ENCODE results near the gene IFI35. TPM values are rescaled to one million over a fixed set of nuclear protein-coding genes. Genes with fewer than 3 reads are reported as not detected.

The IFI35 gene
- total and polyA plus RNA-seq, 2 donors (not counting 1 experiment from before 2014, with no cell fraction given): 34.5 to 52.0 TPM

DNA sequence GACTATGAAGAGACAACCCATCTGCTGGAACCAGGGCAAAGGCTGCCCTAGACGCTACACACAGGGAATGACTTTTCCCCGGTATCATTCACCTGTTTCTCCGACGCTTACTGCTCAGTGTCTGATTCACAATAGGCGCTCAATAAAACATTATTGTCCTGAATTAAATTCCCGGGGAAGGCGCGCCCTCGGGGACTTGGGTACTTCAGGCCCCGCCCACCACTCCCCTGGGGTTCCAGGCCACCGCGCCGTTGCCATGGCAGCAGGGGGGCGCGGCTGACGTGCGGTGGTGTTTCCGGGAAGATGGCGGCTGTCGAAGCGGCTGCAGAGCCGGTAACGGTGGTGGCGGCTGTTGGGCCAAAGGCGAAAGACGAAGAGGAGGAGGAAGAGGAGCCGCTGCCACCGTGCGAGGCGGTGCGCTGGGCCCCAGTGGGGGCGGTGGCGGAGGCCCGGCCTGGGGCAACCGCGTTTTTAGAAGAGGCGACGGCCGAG is 26.3 kb upstream of the IFI35 start, which contains the start of gene RUNDC1:
RUNDC1 (plus strand) TSS at position 292 of the 492 bp plus-strand sequence; CDS start at position 304, 12 bp downstream.
- Histone ChIP-seq H3K4me1 (ENCODE audit: control insufficient read depth, extremely low read depth, insufficient read depth, low read length) (peaks cover 6% of the 10 kb centered on the region), H3K79me2 (ENCODE audit: control insufficient read depth, insufficient read depth, low read length) (peaks cover 18% of the 10 kb centered on the region), H3K36me3 (ENCODE audit: control insufficient read depth, insufficient read depth, low read length) (no peaks in the 10 kb centered on the region), H3K4me2 (ENCODE audit: extremely low read depth, insufficient read depth, low read length) (peak within 1 kb of the TSS; percentile 99), H3K9me3 (ENCODE audit: control insufficient read depth, insufficient read depth, low read depth, low read length) (no peaks in the 10 kb centered on the region), H3K4me3 (replicated peaks in 1 of 4; ENCODE audit: control extremely low read depth in 1 of 4, insufficient read depth in 1 of 4, low read depth in 3 of 4, low read length in 4 of 4) (peak within 1 kb of the TSS; percentile 85 to 95 (median 90)), H3K9ac (ENCODE audit: insufficient read depth, low read length) (peak within 1 kb of the TSS; percentile 82), H4K20me1 (ENCODE audit: control insufficient read depth, extremely low read depth, insufficient read depth, low read length) (no peaks in the 10 kb centered on the region), H3K27me3 (ENCODE audit: control insufficient read depth, insufficient read depth, low read length) (no peaks in the 10 kb centered on the region), H2AFZ (ENCODE audit: low read length) (peak within 1 kb of the TSS; percentile 79), H3K27ac (ENCODE audit: insufficient read depth, low read length) (peak within 1 kb of the TSS; percentile 77)
- DNase-seq (ENCODE audit: low read depth in 2 of 2): peak; percentile 78 to 80
- TF ChIP-seq EZH2 (IDR thresholded peaks at IDR 0.05; ENCODE audit: low read length, missing control alignments): no peak
- TF ChIP-seq, protein P1, sequence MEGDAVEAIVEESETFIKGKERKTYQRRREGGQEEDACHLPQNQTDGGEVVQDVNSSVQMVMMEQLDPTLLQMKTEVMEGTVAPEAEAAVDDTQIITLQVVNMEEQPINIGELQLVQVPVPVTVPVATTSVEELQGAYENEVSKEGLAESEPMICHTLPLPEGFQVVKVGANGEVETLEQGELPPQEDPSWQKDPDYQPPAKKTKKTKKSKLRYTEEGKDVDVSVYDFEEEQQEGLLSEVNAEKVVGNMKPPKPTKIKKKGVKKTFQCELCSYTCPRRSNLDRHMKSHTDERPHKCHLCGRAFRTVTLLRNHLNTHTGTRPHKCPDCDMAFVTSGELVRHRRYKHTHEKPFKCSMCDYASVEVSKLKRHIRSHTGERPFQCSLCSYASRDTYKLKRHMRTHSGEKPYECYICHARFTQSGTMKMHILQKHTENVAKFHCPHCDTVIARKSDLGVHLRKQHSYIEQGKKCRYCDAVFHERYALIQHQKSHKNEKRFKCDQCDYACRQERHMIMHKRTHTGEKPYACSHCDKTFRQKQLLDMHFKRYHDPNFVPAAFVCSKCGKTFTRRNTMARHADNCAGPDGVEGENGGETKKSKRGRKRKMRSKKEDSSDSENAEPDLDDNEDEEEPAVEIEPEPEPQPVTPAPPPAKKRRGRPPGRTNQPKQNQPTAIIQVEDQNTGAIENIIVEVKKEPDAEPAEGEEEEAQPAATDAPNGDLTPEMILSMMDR (conservative IDR thresholded peaks at IDR 0.05 in 1 of 2, IDR thresholded peaks at IDR 0.05 in 1 of 2; ENCODE audit: low read depth in 1 of 2, low read length in 2 of 2): no peak

GRCh38 chr17:42980766-42981397 is 25.7 kb upstream of the IFI35 start:
- Histone ChIP-seq H3K36me3 (ENCODE audit: control insufficient read depth, insufficient read depth, low read length) (no peaks in the 10 kb centered on the region), H4K20me1 (ENCODE audit: control insufficient read depth, extremely low read depth, insufficient read depth, low read length) (no peaks in the 10 kb centered on the region), H3K4me1 (ENCODE audit: control insufficient read depth, extremely low read depth, insufficient read depth, low read length) (peaks cover 6% of the 10 kb centered on the region), H3K79me2 (ENCODE audit: control insufficient read depth, insufficient read depth, low read length) (peaks cover 18% of the 10 kb centered on the region), H3K27ac (ENCODE audit: insufficient read depth, low read length) (peak overlapping the region; percentile 77), H3K9me3 (ENCODE audit: control insufficient read depth, insufficient read depth, low read depth, low read length) (no peaks in the 10 kb centered on the region), H3K4me2 (ENCODE audit: extremely low read depth, insufficient read depth, low read length) (peak overlapping the region; percentile 99), H3K27me3 (ENCODE audit: control insufficient read depth, insufficient read depth, low read length) (no peaks in the 10 kb centered on the region), H2AFZ (ENCODE audit: low read length) (peak overlapping the region; percentile 79), H3K4me3 (replicated peaks in 1 of 4; ENCODE audit: control extremely low read depth in 1 of 4, insufficient read depth in 1 of 4, low read depth in 3 of 4, low read length in 4 of 4) (peak overlapping the region; percentile 85 to 95 (median 90)), H3K9ac (ENCODE audit: insufficient read depth, low read length) (peak overlapping the region; percentile 82)
- TF ChIP-seq EZH2 (IDR thresholded peaks at IDR 0.05; ENCODE audit: low read length, missing control alignments): no peak
- TF ChIP-seq, protein P1 (conservative IDR thresholded peaks at IDR 0.05 in 1 of 2, IDR thresholded peaks at IDR 0.05 in 1 of 2; ENCODE audit: low read depth in 1 of 2, low read length in 2 of 2): no peak
- peak; percentile 39 to 68 for DNase-seq (ENCODE audit: low read depth in 2 of 2)

GRCh38 chr17:42982266-42982665 is 24.3 kb upstream of the IFI35 start:
- no peak for DNase-seq (ENCODE audit: low read depth in 2 of 2)
- Histone ChIP-seq H3K9me3 (ENCODE audit: control insufficient read depth, insufficient read depth, low read depth, low read length) (no peaks in the 10 kb centered on the region), H3K4me1 (ENCODE audit: control insufficient read depth, extremely low read depth, insufficient read depth, low read length) (peaks cover 6% of the 10 kb centered on the region), H4K20me1 (ENCODE audit: control insufficient read depth, extremely low read depth, insufficient read depth, low read length) (no peaks in the 10 kb centered on the region), H3K79me2 (ENCODE audit: control insufficient read depth, insufficient read depth, low read length) (peaks cover 18% of the 10 kb centered on the region), H2AFZ (ENCODE audit: low read length) (no peak overlapping the region), H3K4me3 (replicated peaks in 1 of 4; ENCODE audit: control extremely low read depth in 1 of 4, insufficient read depth in 1 of 4, low read depth in 3 of 4, low read length in 4 of 4) (no peak overlapping the region), H3K27ac (ENCODE audit: insufficient read depth, low read length) (no peak overlapping the region), H3K27me3 (ENCODE audit: control insufficient read depth, insufficient read depth, low read length) (no peaks in the 10 kb centered on the region), H3K9ac (ENCODE audit: insufficient read depth, low read length) (no peak overlapping the region), H3K36me3 (ENCODE audit: control insufficient read depth, insufficient read depth, low read length) (no peaks in the 10 kb centered on the region), H3K4me2 (ENCODE audit: extremely low read depth, insufficient read depth, low read length) (no peak overlapping the region)
- TF ChIP-seq EZH2 (IDR thresholded peaks at IDR 0.05; ENCODE audit: low read length, missing control alignments): no peak
- TF ChIP-seq, protein P1 (conservative IDR thresholded peaks at IDR 0.05 in 1 of 2, IDR thresholded peaks at IDR 0.05 in 1 of 2; ENCODE audit: low read depth in 1 of 2, low read length in 2 of 2): no peak

All from fibroblast of lung (primary cell).